Effector memory CD4-positive, alpha-beta T cell (primary cell): ENCODE data around the gene COX7A2L.
"Not testable (repeated sequence)": the region's sequence is repeated elsewhere in the genome, so short reads cannot be mapped to it uniquely, and the experiment has no call there.

Experiments used
- DNase-seq, 3 donors: peaks; one replicate each; pipeline ENCODE4 v3.0.0-alpha.2; 2020
- H3K27ac ChIP-seq: 2 replicates; pipeline ENCODE4 v1.7.0; 2013; ENCODE audit warnings: mild to moderate bottlenecking, low read length, moderate library complexity; ENCODE audit not compliant: insufficient read depth, poor library complexity, severe bottlenecking
- H3K27me3 ChIP-seq: replicated peaks from 2 replicates; pipeline ENCODE4 v1.7.0; 2013; ENCODE audit warnings: mild to moderate bottlenecking, low read length; ENCODE audit not compliant: insufficient read depth, control insufficient read depth, poor library complexity, severe bottlenecking
- H3K36me3 ChIP-seq: 2 replicates; pipeline ENCODE4 v1.7.0; 2013; ENCODE audit warnings: mild to moderate bottlenecking, low read length, moderate library complexity; ENCODE audit not compliant: control insufficient read depth, insufficient read depth
- H3K4me1 ChIP-seq: 2 replicates; pipeline ENCODE4 v1.7.0; 2013; ENCODE audit warnings: low read length, mild to moderate bottlenecking; ENCODE audit not compliant: control insufficient read depth, insufficient read depth, poor library complexity, severe bottlenecking
- H3K4me3 ChIP-seq: 2 replicates; pipeline ENCODE4 v1.7.0; 2013; ENCODE audit warnings: low read length, low read depth, mild to moderate bottlenecking; ENCODE audit not compliant: insufficient read depth, poor library complexity, severe bottlenecking
- H3K9me3 ChIP-seq: 2 replicates; pipeline ENCODE4 v1.7.0; 2013; ENCODE audit warnings: mild to moderate bottlenecking, low read length, moderate library complexity; ENCODE audit not compliant: control insufficient read depth

COX7A2L gene

GRCh38 chr2:42385225-42385624, 24.2 kb upstream of the COX7A2L start:
- no peaks in the 10 kb centered on the region for H3K4me1 ChIP-seq
- H3K27ac ChIP-seq, result no peak overlapping the region

GRCh38 chr2:42383855-42384530, 23.0 kb upstream of the COX7A2L start:
- no peaks in the 10 kb centered on the region for H3K9me3 ChIP-seq
- no peaks in the 10 kb centered on the region for H3K4me1 ChIP-seq
- no peak overlapping the region for H3K4me3 ChIP-seq
- DNase-seq, result no peak
- no peaks in the 10 kb centered on the region for H3K27me3 ChIP-seq
- no peak overlapping the region for H3K27ac ChIP-seq
- H3K36me3 ChIP-seq, result no peaks in the 10 kb centered on the region

More at GRCh38 chr2:42385225-42385624, 24.2 kb upstream of the COX7A2L start:
- no peak for DNase-seq
- H3K27me3 ChIP-seq, result no peaks in the 10 kb centered on the region
- H3K4me3 ChIP-seq, result no peak overlapping the region
- no peaks in the 10 kb centered on the region for H3K9me3 ChIP-seq
- H3K36me3 ChIP-seq, result no peaks in the 10 kb centered on the region

GRCh38 chr2:42382144-42382543, 21.1 kb upstream of the COX7A2L start:
- no peak overlapping the region for H3K27ac ChIP-seq
- H3K4me3 ChIP-seq, result no peak overlapping the region
- no peaks in the 10 kb centered on the region for H3K27me3 ChIP-seq
- no peak for DNase-seq
- no peaks in the 10 kb centered on the region for H3K36me3 ChIP-seq
- no peaks in the 10 kb centered on the region for H3K4me1 ChIP-seq
- no peaks in the 10 kb centered on the region for H3K9me3 ChIP-seq

- not testable (repeated sequence) for H3K27ac ChIP-seq, H3K36me3 ChIP-seq, H3K4me3 ChIP-seq, H3K9me3 ChIP-seq, H3K4me1 ChIP-seq, DNase-seq, H3K27me3 ChIP-seq
Observed at GRCh38 chr2:42380026-42380425, 19.0 kb upstream of the COX7A2L start.

GRCh38 chr2:42378415-42378814, 17.4 kb upstream of the COX7A2L start:
- H3K9me3 ChIP-seq, result no peaks in the 10 kb centered on the region
- no peak for DNase-seq
- H3K36me3 ChIP-seq, result no peaks in the 10 kb centered on the region
- no peak overlapping the region for H3K27ac ChIP-seq
- no peaks in the 10 kb centered on the region for H3K27me3 ChIP-seq
- H3K4me1 ChIP-seq, result no peaks in the 10 kb centered on the region
- no peak overlapping the region for H3K4me3 ChIP-seq

GRCh38 chr2:42376758-42377157, 15.7 kb upstream of the COX7A2L start:
- DNase-seq, result no peak
- no peak overlapping the region for H3K27ac ChIP-seq
- H3K36me3 ChIP-seq, result no peaks in the 10 kb centered on the region
- H3K4me1 ChIP-seq, result no peaks in the 10 kb centered on the region
- no peaks in the 10 kb centered on the region for H3K27me3 ChIP-seq
- H3K9me3 ChIP-seq, result no peaks in the 10 kb centered on the region
- no peak overlapping the region for H3K4me3 ChIP-seq

- Histone ChIP-seq H3K4me1 (no peaks in the 10 kb centered on the region), H3K36me3 (no peaks in the 10 kb centered on the region), H3K4me3 (no peak overlapping the region), H3K9me3 (no peaks in the 10 kb centered on the region), H3K27me3 (no peaks in the 10 kb centered on the region), H3K27ac (no peak overlapping the region)
- DNase-seq, result no peak
Observed at GRCh38 chr2:42372474-42373200, 11.6 kb upstream of the COX7A2L start.

- H3K9me3 ChIP-seq, result no peaks in the 10 kb centered on the region
- H3K27me3 ChIP-seq, result no peaks in the 10 kb centered on the region
- no peaks in the 10 kb centered on the region for H3K4me1 ChIP-seq
- no peaks in the 10 kb centered on the region for H3K36me3 ChIP-seq
- DNase-seq, result no peak
- H3K4me3 ChIP-seq, result no peak overlapping the region
- H3K27ac ChIP-seq, result no peak overlapping the region
Observed at GRCh38 chr2:42371611-42372473, 10.8 kb upstream of the COX7A2L start.

- no peaks in the 10 kb centered on the region for H3K36me3 ChIP-seq
- DNase-seq, result no peak
- no peaks in the 10 kb centered on the region for H3K9me3 ChIP-seq
- H3K27ac ChIP-seq, result no peak overlapping the region
- no peak overlapping the region for H3K4me3 ChIP-seq
- no peaks in the 10 kb centered on the region for H3K4me1 ChIP-seq
- no peaks in the 10 kb centered on the region for H3K27me3 ChIP-seq
Observed at GRCh38 chr2:42369532-42370229, 8.7 kb upstream of the COX7A2L start.
